Effector memory CD4-positive, alpha-beta T cell (primary cell): ENCODE data around the gene ABCB8.

ENCODE experiments used
- DNase-seq, 3 donors: peaks; one replicate each; pipeline ENCODE4 v3.0.0-alpha.2; 2020
- H3K27ac ChIP-seq: 2 replicates; pipeline ENCODE4 v1.7.0; 2013; ENCODE audit warnings: mild to moderate bottlenecking, low read length, moderate library complexity; ENCODE audit not compliant: insufficient read depth, poor library complexity, severe bottlenecking
- H3K27me3 ChIP-seq: replicated peaks from 2 replicates; pipeline ENCODE4 v1.7.0; 2013; ENCODE audit warnings: mild to moderate bottlenecking, low read length; ENCODE audit not compliant: insufficient read depth, control insufficient read depth, poor library complexity, severe bottlenecking
- H3K36me3 ChIP-seq: 2 replicates; pipeline ENCODE4 v1.7.0; 2013; ENCODE audit warnings: mild to moderate bottlenecking, low read length, moderate library complexity; ENCODE audit not compliant: control insufficient read depth, insufficient read depth
- H3K4me1 ChIP-seq: 2 replicates; pipeline ENCODE4 v1.7.0; 2013; ENCODE audit warnings: low read length, mild to moderate bottlenecking; ENCODE audit not compliant: control insufficient read depth, insufficient read depth, poor library complexity, severe bottlenecking
- H3K4me3 ChIP-seq: 2 replicates; pipeline ENCODE4 v1.7.0; 2013; ENCODE audit warnings: low read length, low read depth, mild to moderate bottlenecking; ENCODE audit not compliant: insufficient read depth, poor library complexity, severe bottlenecking
- H3K9me3 ChIP-seq: 2 replicates; pipeline ENCODE4 v1.7.0; 2013; ENCODE audit warnings: mild to moderate bottlenecking, low read length, moderate library complexity; ENCODE audit not compliant: control insufficient read depth

ABCB8 gene

DNA sequence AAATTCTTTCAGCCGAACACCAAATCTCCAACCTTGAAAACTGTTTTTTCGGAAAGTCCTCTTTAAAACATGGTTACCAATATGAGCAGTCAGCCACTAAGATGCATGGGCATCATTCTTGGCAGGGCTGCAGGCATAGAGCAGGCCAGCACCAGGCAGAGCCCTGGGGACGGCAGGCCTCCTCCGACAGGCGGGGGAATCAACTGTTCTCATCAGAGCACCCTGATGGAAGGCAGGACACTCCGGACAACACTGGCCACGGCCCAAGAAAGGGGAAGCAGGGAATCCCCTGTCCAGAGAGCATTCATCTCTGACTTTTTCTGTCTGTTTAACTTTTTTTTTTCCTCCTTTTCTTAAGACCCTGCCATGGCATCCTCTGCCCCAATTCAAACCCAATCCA is 38.8 kb upstream of the ABCB8 start:
- H3K27ac ChIP-seq: peak overlapping the region; percentile 22
- DNase-seq: no peak
- peaks cover 32% of the 10 kb centered on the region for H3K4me1 ChIP-seq
- no peak overlapping the region for H3K4me3 ChIP-seq
- H3K9me3 ChIP-seq: peaks cover 10% of the 10 kb centered on the region
- no peaks in the 10 kb centered on the region for H3K36me3 ChIP-seq
- H3K27me3 ChIP-seq: no peaks in the 10 kb centered on the region

GRCh38 chr7:150990416-150991186 is 37.6 kb upstream of the ABCB8 start, which contains the start of gene NOS3:
TSS of gene NOS3 (plus strand) at chr7:150991017. CDS start at chr7:150993804, 2,787 bp downstream.
- peaks cover 10% of the 10 kb centered on the region for H3K9me3 ChIP-seq
- no peaks in the 10 kb centered on the region for H3K27me3 ChIP-seq
- H3K27ac ChIP-seq: no peak within 1 kb of the TSS
- no peak for DNase-seq
- no peak within 1 kb of the TSS for H3K4me3 ChIP-seq
- H3K36me3 ChIP-seq: no peaks in the 10 kb centered on the region
- H3K4me1 ChIP-seq: peaks cover 41% of the 10 kb centered on the region

DNA sequence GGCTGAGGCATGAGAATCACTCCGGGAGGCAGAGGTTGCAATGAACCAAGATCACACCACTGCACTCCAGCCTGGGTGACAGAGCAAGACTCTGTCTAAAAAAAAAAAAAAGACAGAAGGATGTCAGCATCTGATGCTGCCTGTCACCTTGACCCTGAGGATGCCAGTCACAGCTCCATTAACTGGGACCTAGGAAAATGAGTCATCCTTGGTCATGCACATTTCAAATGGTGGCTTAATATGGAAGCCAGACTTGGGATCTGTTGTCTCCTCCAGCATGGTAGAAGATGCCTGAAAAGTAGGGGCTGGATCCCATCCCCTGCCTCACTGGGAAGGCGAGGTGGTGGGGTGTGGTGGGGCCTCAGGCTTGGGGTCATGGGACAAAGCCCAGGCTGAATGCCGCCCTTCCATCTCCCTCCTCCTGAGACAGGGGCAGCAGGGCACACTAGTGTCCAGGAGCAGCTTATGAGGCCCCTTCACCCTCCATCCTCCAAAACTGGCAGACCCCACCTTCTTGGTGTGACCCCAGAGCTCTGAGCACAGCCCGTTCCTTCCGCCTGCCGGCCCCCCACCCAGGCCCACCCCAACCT is 36.1 kb upstream of the ABCB8 start:
- H3K4me1 ChIP-seq: peaks cover 46% of the 10 kb centered on the region
- no peaks in the 10 kb centered on the region for H3K36me3 ChIP-seq
- no peak for DNase-seq
- H3K9me3 ChIP-seq: peaks cover 10% of the 10 kb centered on the region
- no peaks in the 10 kb centered on the region for H3K27me3 ChIP-seq
- no peak overlapping the region for H3K4me3 ChIP-seq
- no peak overlapping the region for H3K27ac ChIP-seq

GRCh38 chr7:150992833-150993302 is 35.4 kb upstream of the ABCB8 start:
- Histone ChIP-seq H3K4me1 (peaks cover 43% of the 10 kb centered on the region), H3K27me3 (no peaks in the 10 kb centered on the region), H3K27ac (no peak overlapping the region), H3K36me3 (no peaks in the 10 kb centered on the region), H3K4me3 (no peak overlapping the region), H3K9me3 (peaks cover 10% of the 10 kb centered on the region)
- DNase-seq: no peak

DNA sequence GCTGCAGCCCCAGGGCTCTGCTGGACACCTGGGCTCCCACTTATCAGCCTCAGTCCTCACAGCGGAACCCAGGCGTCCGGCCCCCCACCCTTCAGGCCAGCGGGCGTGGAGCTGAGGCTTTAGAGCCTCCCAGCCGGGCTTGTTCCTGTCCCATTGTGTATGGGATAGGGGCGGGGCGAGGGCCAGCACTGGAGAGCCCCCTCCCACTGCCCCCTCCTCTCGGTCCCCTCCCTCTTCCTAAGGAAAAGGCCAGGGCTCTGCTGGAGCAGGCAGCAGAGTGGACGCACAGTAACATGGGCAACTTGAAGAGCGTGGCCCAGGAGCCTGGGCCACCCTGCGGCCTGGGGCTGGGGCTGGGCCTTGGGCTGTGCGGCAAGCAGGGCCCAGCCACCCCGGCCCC is 34.7 kb upstream of the ABCB8 start:
- DNase-seq: no peak
- Histone ChIP-seq H3K4me3 (no peak overlapping the region), H3K4me1 (peaks cover 43% of the 10 kb centered on the region), H3K36me3 (no peaks in the 10 kb centered on the region), H3K9me3 (peaks cover 10% of the 10 kb centered on the region), H3K27ac (no peak overlapping the region), H3K27me3 (no peaks in the 10 kb centered on the region)

- H3K36me3 ChIP-seq: no peaks in the 10 kb centered on the region
- peaks cover 10% of the 10 kb centered on the region for H3K9me3 ChIP-seq
- peaks cover 43% of the 10 kb centered on the region for H3K4me1 ChIP-seq
- H3K27me3 ChIP-seq: no peaks in the 10 kb centered on the region
- H3K4me3 ChIP-seq: peak overlapping the region; percentile 32
- H3K27ac ChIP-seq: peak overlapping the region; percentile 47
- DNase-seq: no peak
These were observed 34.0 kb upstream of the ABCB8 start for GRCh38 chr7:150994141-150994837.

DNA sequence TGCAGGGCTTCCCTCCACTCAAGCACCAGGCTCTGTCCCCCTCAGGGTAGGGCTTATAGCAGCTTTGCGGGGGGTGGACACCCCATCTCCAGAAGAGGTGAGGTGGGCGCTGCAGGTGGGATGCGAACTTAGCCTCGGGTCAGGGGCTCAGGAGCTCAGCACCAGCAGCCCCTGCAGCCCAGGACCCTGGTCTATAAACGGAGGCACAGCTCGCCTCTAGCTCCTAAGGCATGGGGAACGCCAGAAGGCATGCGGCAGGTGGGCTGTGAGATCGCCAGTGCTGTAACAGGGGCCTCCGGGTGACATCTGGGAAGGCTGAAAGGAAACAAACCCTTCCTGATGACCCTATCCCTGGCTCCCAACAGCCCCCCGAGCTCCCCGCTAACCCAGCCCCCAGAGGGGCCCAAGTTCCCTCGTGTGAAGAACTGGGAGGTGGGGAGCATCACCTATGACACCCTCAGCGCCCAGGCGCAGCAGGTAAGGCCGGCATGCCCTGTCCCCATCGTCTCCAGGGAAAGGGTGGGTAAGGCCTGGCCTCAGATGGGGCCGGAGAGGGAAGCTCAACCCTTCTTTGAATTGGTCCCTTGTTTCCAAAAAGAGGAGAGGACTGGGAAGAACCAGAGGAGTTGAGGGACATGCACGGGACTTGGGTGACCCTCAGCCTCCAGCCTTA is 33.3 kb upstream of the ABCB8 start:
- Histone ChIP-seq H3K27ac (peak overlapping the region; percentile 47), H3K9me3 (peaks cover 5% of the 10 kb centered on the region), H3K36me3 (no peaks in the 10 kb centered on the region), H3K4me1 (peaks cover 48% of the 10 kb centered on the region), H3K4me3 (peak overlapping the region; percentile 32), H3K27me3 (no peaks in the 10 kb centered on the region)
- no peak for DNase-seq

GRCh38 chr7:150996376-150997074 is 31.7 kb upstream of the ABCB8 start:
- DNase-seq: no peak
- H3K9me3 ChIP-seq: no peaks in the 10 kb centered on the region
- H3K27ac ChIP-seq: no peak overlapping the region
- no peaks in the 10 kb centered on the region for H3K27me3 ChIP-seq
- peaks cover 2% of the 10 kb centered on the region for H3K36me3 ChIP-seq
- no peak overlapping the region for H3K4me3 ChIP-seq
- H3K4me1 ChIP-seq: peaks cover 48% of the 10 kb centered on the region

- no peaks in the 10 kb centered on the region for H3K27me3 ChIP-seq
- H3K27ac ChIP-seq: no peak overlapping the region
- peaks cover 48% of the 10 kb centered on the region for H3K4me1 ChIP-seq
- peaks cover 7% of the 10 kb centered on the region for H3K36me3 ChIP-seq
- no peak overlapping the region for H3K4me3 ChIP-seq
- H3K9me3 ChIP-seq: no peaks in the 10 kb centered on the region
- DNase-seq: no peak
These were observed 31.2 kb upstream of the ABCB8 start for GRCh38 chr7:150997075-150997511.
